PFSK-1 (cell line): Measurements from ENCODE around the gene USE1.

ENCODE experiments used
- POLR2AphosphoS5 ChIP-seq: IDR thresholded peaks from 2 replicates; pipeline ENCODE4 v1.6.1; 2012; ENCODE audit warnings: low read depth, mild to moderate bottlenecking, control low read depth, low read length, moderate library complexity
- SIN3A ChIP-seq: IDR thresholded peaks from 2 replicates; pipeline ENCODE4 v1.6.1; 2012; ENCODE audit warnings: mild to moderate bottlenecking, low read length, moderate library complexity, borderline replicate concordance; ENCODE audit not compliant: insufficient read depth
- TAF1 ChIP-seq: IDR thresholded peaks from 2 replicates; pipeline ENCODE4 v1.6.1; 2012; ENCODE audit warnings: low read length, control low read depth, borderline replicate concordance; ENCODE audit not compliant: insufficient read depth
- TF ChIP-seq, protein P1 (sequence below), 2 experiments: IDR thresholded peaks; 2 replicates each; pipeline versions ENCODE4 v1.6.1 to v1.8.0; 2011 to 2012; ENCODE audit warnings: low read depth in 2 of 2, low read length in 2 of 2, control low read depth in 1 of 2, inconsistent platforms in 1 of 2, mild to moderate bottlenecking in 1 of 2, moderate library complexity in 1 of 2; ENCODE audit not compliant: insufficient read depth in 1 of 2

DNA sequence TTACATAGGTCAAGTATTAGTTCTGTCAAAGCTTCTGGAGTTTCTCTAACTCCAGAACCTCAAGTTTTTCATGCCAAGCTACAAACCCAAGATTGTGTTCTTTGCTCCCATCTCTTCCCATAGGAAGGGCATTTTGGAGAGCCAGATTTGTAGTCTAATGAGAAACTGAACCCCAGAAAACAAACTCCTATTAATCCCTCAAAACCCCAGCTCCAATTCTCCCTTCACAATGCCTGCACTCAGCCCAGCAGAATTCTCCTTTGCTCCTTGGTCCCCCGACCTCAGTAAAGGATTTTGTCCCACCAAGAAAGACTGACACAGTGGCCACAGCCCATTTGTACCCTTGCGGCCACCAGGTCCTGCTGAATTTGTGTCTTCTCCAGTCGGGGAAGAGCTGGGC lies 41.0 kb downstream of the USE1 start:
- TF ChIP-seq TAF1 (no peak), SIN3A (no peak), POLR2AphosphoS5 (no peak)
- TF ChIP-seq, protein P1, sequence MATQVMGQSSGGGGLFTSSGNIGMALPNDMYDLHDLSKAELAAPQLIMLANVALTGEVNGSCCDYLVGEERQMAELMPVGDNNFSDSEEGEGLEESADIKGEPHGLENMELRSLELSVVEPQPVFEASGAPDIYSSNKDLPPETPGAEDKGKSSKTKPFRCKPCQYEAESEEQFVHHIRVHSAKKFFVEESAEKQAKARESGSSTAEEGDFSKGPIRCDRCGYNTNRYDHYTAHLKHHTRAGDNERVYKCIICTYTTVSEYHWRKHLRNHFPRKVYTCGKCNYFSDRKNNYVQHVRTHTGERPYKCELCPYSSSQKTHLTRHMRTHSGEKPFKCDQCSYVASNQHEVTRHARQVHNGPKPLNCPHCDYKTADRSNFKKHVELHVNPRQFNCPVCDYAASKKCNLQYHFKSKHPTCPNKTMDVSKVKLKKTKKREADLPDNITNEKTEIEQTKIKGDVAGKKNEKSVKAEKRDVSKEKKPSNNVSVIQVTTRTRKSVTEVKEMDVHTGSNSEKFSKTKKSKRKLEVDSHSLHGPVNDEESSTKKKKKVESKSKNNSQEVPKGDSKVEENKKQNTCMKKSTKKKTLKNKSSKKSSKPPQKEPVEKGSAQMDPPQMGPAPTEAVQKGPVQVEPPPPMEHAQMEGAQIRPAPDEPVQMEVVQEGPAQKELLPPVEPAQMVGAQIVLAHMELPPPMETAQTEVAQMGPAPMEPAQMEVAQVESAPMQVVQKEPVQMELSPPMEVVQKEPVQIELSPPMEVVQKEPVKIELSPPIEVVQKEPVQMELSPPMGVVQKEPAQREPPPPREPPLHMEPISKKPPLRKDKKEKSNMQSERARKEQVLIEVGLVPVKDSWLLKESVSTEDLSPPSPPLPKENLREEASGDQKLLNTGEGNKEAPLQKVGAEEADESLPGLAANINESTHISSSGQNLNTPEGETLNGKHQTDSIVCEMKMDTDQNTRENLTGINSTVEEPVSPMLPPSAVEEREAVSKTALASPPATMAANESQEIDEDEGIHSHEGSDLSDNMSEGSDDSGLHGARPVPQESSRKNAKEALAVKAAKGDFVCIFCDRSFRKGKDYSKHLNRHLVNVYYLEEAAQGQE (IDR thresholded peaks at IDR 0.05; ENCODE audit: insufficient read depth in 1 of 2, low read depth in 2 of 2, low read length in 2 of 2), result no peak
